ENCODE results near the gene C6orf52. TPM values are rescaled to one million over a fixed set of nuclear protein-coding genes. Genes with fewer than 3 reads are reported as not detected.

The C6orf52 gene
- polyA plus RNA-seq, 1 of the 3 experiments (the other 2 are of a cell fraction): 1.4 TPM

GRCh38 chr6:10692965-10693538 is 1.4 kb downstream of the C6orf52 start:
- no peak for TF ChIP-seq JUND (IDR thresholded peaks at IDR 0.05)
- TF ChIP-seq IRF3 (IDR thresholded peaks at IDR 0.05; ENCODE audit: low read depth, low read length): no peak
- no peak for TF ChIP-seq GATA2 (CRISPR knock-in tag; IDR thresholded peaks at IDR 0.05)
- TF ChIP-seq RCOR1 (IDR thresholded peaks at IDR 0.05; ENCODE audit: low read length): no peak
- TF ChIP-seq TEAD4 (IDR thresholded peaks at IDR 0.05; ENCODE audit: borderline replicate concordance, insufficient read depth): no peak
- TF ChIP-seq RFX5 (IDR thresholded peaks at IDR 0.05; ENCODE audit: low read length): no peak
- TF ChIP-seq, protein P1, sequence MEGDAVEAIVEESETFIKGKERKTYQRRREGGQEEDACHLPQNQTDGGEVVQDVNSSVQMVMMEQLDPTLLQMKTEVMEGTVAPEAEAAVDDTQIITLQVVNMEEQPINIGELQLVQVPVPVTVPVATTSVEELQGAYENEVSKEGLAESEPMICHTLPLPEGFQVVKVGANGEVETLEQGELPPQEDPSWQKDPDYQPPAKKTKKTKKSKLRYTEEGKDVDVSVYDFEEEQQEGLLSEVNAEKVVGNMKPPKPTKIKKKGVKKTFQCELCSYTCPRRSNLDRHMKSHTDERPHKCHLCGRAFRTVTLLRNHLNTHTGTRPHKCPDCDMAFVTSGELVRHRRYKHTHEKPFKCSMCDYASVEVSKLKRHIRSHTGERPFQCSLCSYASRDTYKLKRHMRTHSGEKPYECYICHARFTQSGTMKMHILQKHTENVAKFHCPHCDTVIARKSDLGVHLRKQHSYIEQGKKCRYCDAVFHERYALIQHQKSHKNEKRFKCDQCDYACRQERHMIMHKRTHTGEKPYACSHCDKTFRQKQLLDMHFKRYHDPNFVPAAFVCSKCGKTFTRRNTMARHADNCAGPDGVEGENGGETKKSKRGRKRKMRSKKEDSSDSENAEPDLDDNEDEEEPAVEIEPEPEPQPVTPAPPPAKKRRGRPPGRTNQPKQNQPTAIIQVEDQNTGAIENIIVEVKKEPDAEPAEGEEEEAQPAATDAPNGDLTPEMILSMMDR (IDR thresholded peaks at IDR 0.05): no peak
- peaks cover 50% of the 10 kb centered on the region for H3K79me2 ChIP-seq (ENCODE audit: insufficient read depth)
- peaks cover 5 to 10% of the 10 kb centered on the region in 2 experiments for H3K36me3 ChIP-seq (replicated peaks in 1 of 2; ENCODE audit: control insufficient read depth in 1 of 2, insufficient read depth in 2 of 2, low read length in 1 of 2)
- H3K9me3 ChIP-seq: no peaks in the 10 kb centered on the region
- ChIA-PET CTCF (no interaction called here), POLR2A (no interaction called here)
- no peaks in the 10 kb centered on the region for H3K9me2 ChIP-seq
- WGBS (ENCODE audit: low lambda C conversion rate): 80% methylated on average over 8 of the region's 8 CpGs
- no peaks in the 10 kb centered on the region for H4K20me1 ChIP-seq (ENCODE audit: insufficient read depth)
- no peak overlapping the region for H3K27ac ChIP-seq (ENCODE audit: low read depth in 2 of 2, low read length in 1 of 2)
- H3K4me3 ChIP-seq (ENCODE audit: low read depth in 2 of 2, low read length in 1 of 2): peak overlapping the region; percentile 65 to 71
- H3F3A ChIP-seq (replicated peaks; ENCODE audit: insufficient read depth): peaks cover 4% of the 10 kb centered on the region
- no peaks in the 10 kb centered on the region for H3K27me3 ChIP-seq (ENCODE audit: insufficient read depth)
- H3K4me2 ChIP-seq: peak overlapping the region; percentile 96
- H2AFZ ChIP-seq (ENCODE audit: low read depth): no peak overlapping the region
- H3K4me1 ChIP-seq (ENCODE audit: control insufficient read depth in 1 of 2, insufficient read depth in 2 of 2, low read depth in 1 of 2, low read length in 1 of 2): peaks cover 9 to 11% of the 10 kb centered on the region in 2 experiments; a peak in 3 of 4 replicates
- DNase-seq: no peak
- peak overlapping the region; percentile 91 for H3K9ac ChIP-seq

DNA sequence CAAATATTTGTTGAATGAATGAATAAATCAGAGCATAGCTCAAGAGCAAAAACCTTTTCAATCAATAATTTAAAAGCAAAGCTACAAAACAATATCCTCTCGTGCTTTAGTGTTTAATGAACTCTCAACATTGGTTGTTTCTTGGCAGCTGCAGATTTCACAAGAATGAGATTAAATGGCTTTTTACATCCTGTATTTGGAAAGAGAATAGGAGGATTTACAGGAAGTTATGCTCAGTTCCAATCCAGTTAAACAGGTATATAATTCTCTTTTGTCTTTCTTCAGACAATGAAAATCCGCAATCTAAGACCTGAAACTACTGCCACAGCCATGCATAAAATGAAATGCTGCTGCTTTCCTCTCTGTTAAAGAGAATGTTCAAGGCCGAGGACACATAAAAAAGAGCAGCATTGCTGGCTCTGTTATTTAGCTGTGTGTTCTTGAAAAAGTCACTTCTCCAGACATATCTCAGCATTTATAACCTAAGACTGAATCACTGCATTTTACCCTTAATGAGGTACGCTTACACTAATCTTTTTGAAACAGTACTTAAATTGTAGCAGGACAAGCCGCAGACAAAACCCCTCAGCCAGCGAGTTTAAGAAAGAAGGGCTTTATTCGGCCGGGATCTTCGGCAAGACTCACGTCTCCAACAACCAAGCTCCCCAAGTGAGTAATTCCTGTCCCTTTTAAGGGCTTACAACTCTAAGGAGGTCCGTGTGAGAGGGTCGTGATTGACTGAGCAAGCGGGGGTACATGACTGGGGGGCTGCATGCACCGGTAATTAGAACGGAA is 3.6 kb downstream of the C6orf52 start:
- TF ChIP-seq MAX (IDR thresholded peaks at IDR 0.05; ENCODE audit: low read depth) (no peak), MXI1 (IDR thresholded peaks at IDR 0.05; ENCODE audit: low read depth, low read length) (no peak), TCF12 (IDR thresholded peaks at IDR 0.05) (no peak), FOSL2 (IDR thresholded peaks at IDR 0.05; ENCODE audit: borderline replicate concordance, low read depth) (no peak)
- TF ChIP-seq, protein P2, sequence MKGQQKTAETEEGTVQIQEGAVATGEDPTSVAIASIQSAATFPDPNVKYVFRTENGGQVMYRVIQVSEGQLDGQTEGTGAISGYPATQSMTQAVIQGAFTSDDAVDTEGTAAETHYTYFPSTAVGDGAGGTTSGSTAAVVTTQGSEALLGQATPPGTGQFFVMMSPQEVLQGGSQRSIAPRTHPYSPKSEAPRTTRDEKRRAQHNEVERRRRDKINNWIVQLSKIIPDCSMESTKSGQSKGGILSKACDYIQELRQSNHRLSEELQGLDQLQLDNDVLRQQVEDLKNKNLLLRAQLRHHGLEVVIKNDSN (IDR thresholded peaks at IDR 0.05; ENCODE audit: borderline replicate concordance, low read depth): no peak
- Histone ChIP-seq H3K4me1 (ENCODE audit: control insufficient read depth in 1 of 2, insufficient read depth in 2 of 2, low read depth in 1 of 2, low read length in 1 of 2) (peaks cover 1 to 7% of the 10 kb centered on the region in 2 experiments; a peak in 3 of 4 replicates), H3K4me2 (no peak overlapping the region), H3K9ac (no peak overlapping the region), H3K79me2 (ENCODE audit: insufficient read depth) (peaks cover 30% of the 10 kb centered on the region), H3K27me3 (ENCODE audit: insufficient read depth) (no peaks in the 10 kb centered on the region), H3K36me3 (replicated peaks in 1 of 2; ENCODE audit: control insufficient read depth in 1 of 2, insufficient read depth in 2 of 2, low read length in 1 of 2) (no peaks in the 10 kb centered on the region), H3K9me3 (no peaks in the 10 kb centered on the region), H3K4me3 (ENCODE audit: low read depth in 2 of 2, low read length in 1 of 2) (no peak overlapping the region), H3K9me2 (no peaks in the 10 kb centered on the region), H3F3A (replicated peaks; ENCODE audit: insufficient read depth) (peaks cover 4% of the 10 kb centered on the region), H4K20me1 (ENCODE audit: insufficient read depth) (no peaks in the 10 kb centered on the region), H3K27ac (ENCODE audit: low read depth in 2 of 2, low read length in 1 of 2) (no peak overlapping the region), H2AFZ (ENCODE audit: low read depth) (no peak overlapping the region)
- 89% methylated on average over 15 of the region's 15 CpGs for WGBS (ENCODE audit: low lambda C conversion rate)
- ChIA-PET CTCF (no interaction called here), POLR2A (no interaction called here)
- no peak for DNase-seq
